Astrocyte (in vitro differentiated cells and primary cell): ENCODE results near the gene SOX21. TPM values are rescaled to one million over a fixed set of nuclear protein-coding genes. Genes with fewer than 3 reads are reported as not detected.
A peak's percentile ranks its signal among the peaks of the same experiment; 100 is the strongest.

Experiments
- DNase-seq: peaks from one replicate; pipeline ENCODE4 v3.0.0-alpha.2; 2010; ENCODE audit warnings: low read depth
- FAIRE-seq: peaks from 2 replicates; lab custom pipeline; 2011; peaks lifted over from hg19 to GRCh38; lab: Jason Lieb, UNC
- H2AFZ ChIP-seq: 2 replicates; pipeline ENCODE4 v1.6.0; 2012; ENCODE audit warnings: low read depth, low read length, inconsistent platforms
- H3K27ac ChIP-seq: 2 replicates; pipeline ENCODE4 v1.5.1; 2011; ENCODE audit warnings: low read depth, low read length, inconsistent platforms
- H3K27me3 ChIP-seq: 2 replicates; pipeline ENCODE4 v1.6.0; 2011; ENCODE audit warnings: low read length, inconsistent platforms; ENCODE audit not compliant: insufficient read depth
- H3K36me3 ChIP-seq: 2 replicates; pipeline ENCODE4 v1.5.1; 2011; ENCODE audit warnings: low read length, inconsistent platforms; ENCODE audit not compliant: insufficient read depth
- H3K4me1 ChIP-seq: 2 replicates; pipeline ENCODE4 v1.5.1; 2011; ENCODE audit warnings: low read length, inconsistent platforms; ENCODE audit not compliant: insufficient read depth
- H3K4me2 ChIP-seq: 2 replicates; pipeline ENCODE4 v1.6.0; 2012; ENCODE audit warnings: low read length, inconsistent platforms
- H3K4me3 ChIP-seq: 2 replicates; pipeline ENCODE4 v1.5.1; 2011; ENCODE audit warnings: low read depth, mild to moderate bottlenecking, low read length, inconsistent platforms; ENCODE audit not compliant: insufficient read depth
- H3K79me2 ChIP-seq: 2 replicates; pipeline ENCODE4 v1.6.0; 2012; ENCODE audit warnings: mild to moderate bottlenecking, low read length, inconsistent platforms; ENCODE audit not compliant: insufficient read depth
- H3K9ac ChIP-seq: 2 replicates; pipeline ENCODE4 v1.6.0; 2012; ENCODE audit warnings: mild to moderate bottlenecking, low read length, inconsistent platforms
- H3K9me3 ChIP-seq: 2 replicates; pipeline ENCODE4 v1.5.1; 2012; ENCODE audit warnings: low read depth, mild to moderate bottlenecking, low read length, inconsistent platforms; ENCODE audit not compliant: insufficient read depth
- H4K20me1 ChIP-seq: 2 replicates; pipeline ENCODE4 v1.6.0; 2012; ENCODE audit warnings: low read length, inconsistent platforms; ENCODE audit not compliant: insufficient read depth
- H3K27ac Mint-ChIP-seq: one replicate; pipeline ENCODE4 v1.8.0; 2021; ENCODE audit warnings: mild to moderate bottlenecking, mixed read lengths; ENCODE audit not compliant: unreplicated experiment
- H3K27me3 Mint-ChIP-seq: one replicate; pipeline ENCODE4 v1.8.0; 2021; ENCODE audit warnings: low read depth, mixed read lengths; ENCODE audit not compliant: unreplicated experiment
- H3K36me3 Mint-ChIP-seq: one replicate; pipeline ENCODE4 v1.8.0; 2021; ENCODE audit warnings: low read depth, mixed read lengths; ENCODE audit not compliant: unreplicated experiment
- H3K4me1 Mint-ChIP-seq: one replicate; pipeline ENCODE4 v1.8.0; 2021; ENCODE audit warnings: low read depth, mixed read lengths; ENCODE audit not compliant: unreplicated experiment
- H3K4me3 Mint-ChIP-seq: one replicate; pipeline ENCODE4 v1.8.0; 2021; ENCODE audit warnings: mild to moderate bottlenecking, moderate library complexity, mixed read lengths; ENCODE audit not compliant: unreplicated experiment
- H3K9me3 Mint-ChIP-seq: one replicate; pipeline ENCODE4 v1.8.0; 2021; ENCODE audit warnings: mild to moderate bottlenecking, mixed read lengths; ENCODE audit not compliant: unreplicated experiment
- EZH2 ChIP-seq: IDR thresholded peaks from 2 replicates; pipeline ENCODE4 v1.6.1; 2012; ENCODE audit warnings: mild to moderate bottlenecking, low read length, inconsistent platforms; ENCODE audit not compliant: insufficient read depth
- total RNA-seq: library from RNA; stranded (reverse); gene quantifications from 2 replicates; pipeline ENCODE4 v1.2.1, GENCODE V29; 2021
- TF ChIP-seq, protein P1 (sequence below): IDR thresholded peaks from 2 replicates; pipeline ENCODE4 v1.5.1; 2011; ENCODE audit warnings: low read depth, mild to moderate bottlenecking, inconsistent platforms, low read length, moderate library complexity; ENCODE audit not compliant: insufficient read depth

SOX21 gene
- total RNA-seq, 1 donor from 2014 or later, result 0.77 TPM

DNA sequence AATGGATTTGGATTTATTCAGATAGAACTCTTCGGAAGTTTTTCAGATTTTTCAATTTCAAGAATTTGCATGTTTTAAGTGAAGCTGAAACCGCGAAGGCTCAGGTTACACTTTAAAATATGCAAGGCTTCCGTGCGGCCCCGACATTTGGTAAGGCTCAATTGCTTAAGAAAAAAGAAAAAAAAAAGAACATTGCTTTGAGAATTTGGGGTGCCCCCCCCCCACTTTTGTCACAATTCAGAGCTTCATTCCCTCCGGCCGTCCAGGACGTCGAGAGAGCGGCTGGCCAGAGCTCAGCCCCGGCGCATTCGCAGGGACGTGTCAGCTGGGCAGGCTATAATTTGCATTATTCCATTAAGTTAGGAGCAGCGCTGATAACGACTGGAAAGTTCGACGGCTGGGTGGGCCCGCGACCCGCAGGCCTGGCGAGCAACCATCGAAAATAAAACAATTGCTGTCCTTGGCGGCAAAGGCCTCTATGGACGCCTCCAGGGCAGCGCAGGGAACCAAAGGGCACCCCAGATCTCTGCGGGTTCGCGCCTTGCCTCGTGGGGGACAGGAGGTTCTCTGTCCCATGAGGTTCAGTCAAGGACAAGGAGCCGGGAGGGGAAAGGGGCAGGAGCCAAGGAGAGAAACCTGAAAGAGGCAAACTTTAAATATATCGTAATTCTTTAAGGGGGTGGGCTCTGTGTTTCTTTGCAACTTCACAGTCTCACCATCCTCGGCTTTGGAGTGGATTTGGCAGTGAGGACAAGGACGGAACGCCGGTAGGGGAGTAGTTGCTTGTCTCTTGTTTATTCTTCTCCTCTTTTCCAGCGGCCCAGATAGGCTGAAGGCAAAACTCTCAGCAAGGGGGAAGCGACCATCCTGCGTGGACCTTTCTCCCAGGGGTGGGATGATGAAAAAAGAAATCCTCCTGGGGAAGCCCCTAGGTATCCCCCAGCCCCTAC is 7.0 kb downstream of the SOX21 start:
- Histone ChIP-seq H3K36me3 (no peaks in the 10 kb centered on the region), H2AFZ (no peak overlapping the region), H3K27me3 (peaks cover 92% of the 10 kb centered on the region), H3K79me2 (no peaks in the 10 kb centered on the region), H3K27ac (no peak overlapping the region), H3K4me1 (no peaks in the 10 kb centered on the region), H3K4me2 (no peak overlapping the region), H3K4me3 (no peak overlapping the region), H4K20me1 (no peaks in the 10 kb centered on the region), H3K9ac (no peak overlapping the region), H3K9me3 (peaks cover 5% of the 10 kb centered on the region)
- peaks cover 66% of the 10 kb centered on the region for H3K27me3 Mint-ChIP-seq
- peaks cover 4% of the 10 kb centered on the region for H3K36me3 Mint-ChIP-seq
- H3K27ac Mint-ChIP-seq, result no peak overlapping the region
- H3K4me3 Mint-ChIP-seq, result no peak overlapping the region
- H3K9me3 Mint-ChIP-seq, result peaks cover 18% of the 10 kb centered on the region
- peak; percentile 39 for TF ChIP-seq EZH2
- TF ChIP-seq, protein P1, sequence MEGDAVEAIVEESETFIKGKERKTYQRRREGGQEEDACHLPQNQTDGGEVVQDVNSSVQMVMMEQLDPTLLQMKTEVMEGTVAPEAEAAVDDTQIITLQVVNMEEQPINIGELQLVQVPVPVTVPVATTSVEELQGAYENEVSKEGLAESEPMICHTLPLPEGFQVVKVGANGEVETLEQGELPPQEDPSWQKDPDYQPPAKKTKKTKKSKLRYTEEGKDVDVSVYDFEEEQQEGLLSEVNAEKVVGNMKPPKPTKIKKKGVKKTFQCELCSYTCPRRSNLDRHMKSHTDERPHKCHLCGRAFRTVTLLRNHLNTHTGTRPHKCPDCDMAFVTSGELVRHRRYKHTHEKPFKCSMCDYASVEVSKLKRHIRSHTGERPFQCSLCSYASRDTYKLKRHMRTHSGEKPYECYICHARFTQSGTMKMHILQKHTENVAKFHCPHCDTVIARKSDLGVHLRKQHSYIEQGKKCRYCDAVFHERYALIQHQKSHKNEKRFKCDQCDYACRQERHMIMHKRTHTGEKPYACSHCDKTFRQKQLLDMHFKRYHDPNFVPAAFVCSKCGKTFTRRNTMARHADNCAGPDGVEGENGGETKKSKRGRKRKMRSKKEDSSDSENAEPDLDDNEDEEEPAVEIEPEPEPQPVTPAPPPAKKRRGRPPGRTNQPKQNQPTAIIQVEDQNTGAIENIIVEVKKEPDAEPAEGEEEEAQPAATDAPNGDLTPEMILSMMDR, result no peak
- peaks cover 8% of the 10 kb centered on the region for H3K4me1 Mint-ChIP-seq
- DNase-seq (no peak), FAIRE-seq (no peak)

DNA sequence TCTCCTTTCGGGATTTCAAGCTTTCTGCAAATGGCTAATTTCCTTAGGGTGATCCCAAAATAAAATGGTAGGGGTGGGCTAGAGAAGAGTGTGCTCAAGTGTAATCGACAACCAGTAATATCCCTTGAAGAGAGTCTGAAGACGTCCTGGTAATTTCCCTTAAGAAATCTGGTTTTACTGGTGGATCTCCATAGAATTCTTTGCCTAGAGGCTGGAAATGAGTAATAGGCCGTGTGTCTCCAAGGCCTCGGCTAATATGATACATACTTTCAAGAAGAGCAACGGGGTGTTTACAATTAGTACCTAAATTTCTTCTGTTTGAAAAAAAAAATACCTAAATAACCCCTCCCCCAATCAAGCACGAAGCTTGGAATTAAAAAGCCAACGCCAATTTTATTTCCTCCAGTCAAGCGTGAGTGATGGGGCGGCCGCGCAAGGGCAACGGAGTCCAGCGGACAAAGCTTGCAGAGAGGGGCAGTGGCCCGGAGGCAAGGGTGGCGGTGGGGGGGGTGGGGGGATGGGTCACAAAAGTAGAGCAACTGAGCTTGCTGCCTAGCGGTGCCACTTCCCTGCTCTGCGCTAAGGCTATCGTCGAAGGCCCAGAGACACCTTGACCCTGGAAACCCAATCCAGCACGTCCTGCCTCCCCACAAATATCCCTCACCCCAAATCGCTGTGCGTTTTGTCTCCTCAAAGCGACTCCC is 7.8 kb downstream of the SOX21 start:
- H3K4me1 Mint-ChIP-seq, result peaks cover 10% of the 10 kb centered on the region
- H3K27ac ChIP-seq, result no peak overlapping the region
- no peak for TF ChIP-seq EZH2
- TF ChIP-seq, protein P1, result no peak

More for the DNA sequence above, 7.8 kb downstream of the SOX21 start:
- peaks cover 89% of the 10 kb centered on the region for H3K27me3 ChIP-seq
- no peaks in the 10 kb centered on the region for H3K79me2 ChIP-seq
- Mint-ChIP-seq H3K27ac (no peak overlapping the region), H3K4me3 (no peak overlapping the region), H3K9me3 (peaks cover 18% of the 10 kb centered on the region), H3K36me3 (peaks cover 4% of the 10 kb centered on the region), H3K27me3 (peaks cover 73% of the 10 kb centered on the region)
- DNase-seq (no peak), FAIRE-seq (no peak)
- no peaks in the 10 kb centered on the region for H3K4me1 ChIP-seq
- H3K9me3 ChIP-seq, result peaks cover 5% of the 10 kb centered on the region
- H3K9ac ChIP-seq, result no peak overlapping the region
- H4K20me1 ChIP-seq, result no peaks in the 10 kb centered on the region
- no peaks in the 10 kb centered on the region for H3K36me3 ChIP-seq
- no peak overlapping the region for H3K4me3 ChIP-seq
- H2AFZ ChIP-seq, result no peak overlapping the region
- H3K4me2 ChIP-seq, result no peak overlapping the region
